HAP-1 (cell line): Measurements from ENCODE around the gene STAU1.
"Not testable (repeated sequence)": the region's sequence is repeated elsewhere in the genome, so short reads cannot be mapped to it uniquely, and the experiment has no call there.

Source experiments
- DNase-seq, 2 experiments: peaks; one replicate each; pipeline ENCODE4 v3.0.0-alpha.2; 2016 to 2020; ENCODE audit warnings: low spot score in 2 of 2
- H3K27me3 ChIP-seq: fragments of 250-450 bp; sonication (Bioruptor Pico); 2 replicates; pipeline ENCODE4 v1.5.1; 2020; ENCODE audit warnings: low read depth, mild to moderate bottlenecking, moderate library complexity
- H3K36me3 ChIP-seq: fragments of 250-450 bp; sonication (Bioruptor Pico); replicated peaks from 2 replicates; pipeline ENCODE4 v1.5.1; 2020; ENCODE audit warnings: mild to moderate bottlenecking
- H3K4me1 ChIP-seq: fragments of 250-450 bp; sonication (Bioruptor Pico); 2 replicates; pipeline ENCODE4 v1.5.1; 2020; ENCODE audit warnings: mild to moderate bottlenecking
- H3K4me3 ChIP-seq: fragments of 250-450 bp; sonication (Bioruptor Pico); 2 replicates; pipeline ENCODE4 v1.5.1; 2020; ENCODE audit warnings: mild to moderate bottlenecking, moderate library complexity
- H3K9me3 ChIP-seq: fragments of 250-450 bp; sonication (Bioruptor Pico); 2 replicates; pipeline ENCODE4 v1.5.1; 2020; ENCODE audit warnings: mild to moderate bottlenecking, moderate library complexity
- in situ Hi-C: fragments of 300-500 bp; cut with MboI; formaldehyde crosslinking; loops from 3 replicates; pipeline ENCODE4 v1.14.3; 2020; ENCODE audit warnings: low sequenced_read_pairs, inconsistent platforms, mixed read lengths

The STAU1 gene

DNA sequence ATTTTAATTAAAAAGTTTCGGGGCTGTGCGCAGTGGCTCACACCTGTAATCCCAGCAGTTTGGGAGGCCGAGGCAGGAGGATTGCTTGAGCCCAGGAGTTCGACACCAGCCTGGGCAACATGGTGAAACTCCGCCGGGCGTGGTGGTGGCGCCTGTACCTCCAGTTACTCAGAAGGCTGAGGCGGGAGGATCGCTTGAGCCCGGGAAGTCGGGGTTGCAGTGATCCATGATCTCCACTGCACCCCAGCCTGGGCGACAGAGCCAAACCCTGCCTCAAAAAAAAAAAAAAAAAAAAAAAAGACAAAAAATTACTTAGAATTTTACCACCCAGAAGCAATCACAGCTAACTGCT, 30.6 kb upstream of the STAU1 start:
- DNase-seq, H3K4me1 ChIP-seq, H3K9me3 ChIP-seq, H3K27me3 ChIP-seq: not testable (repeated sequence)
- Histone ChIP-seq H3K4me3 (peak overlapping the region; percentile 81; the same call in 1 of the 2 replicates), H3K36me3 (peaks cover 25% of the 10 kb centered on the region)
- in situ Hi-C loops: loop anchor here (5.0 kb wide), 1 partner anchor 86 kb away; no protein-coding TSS in a partner anchor

DNA sequence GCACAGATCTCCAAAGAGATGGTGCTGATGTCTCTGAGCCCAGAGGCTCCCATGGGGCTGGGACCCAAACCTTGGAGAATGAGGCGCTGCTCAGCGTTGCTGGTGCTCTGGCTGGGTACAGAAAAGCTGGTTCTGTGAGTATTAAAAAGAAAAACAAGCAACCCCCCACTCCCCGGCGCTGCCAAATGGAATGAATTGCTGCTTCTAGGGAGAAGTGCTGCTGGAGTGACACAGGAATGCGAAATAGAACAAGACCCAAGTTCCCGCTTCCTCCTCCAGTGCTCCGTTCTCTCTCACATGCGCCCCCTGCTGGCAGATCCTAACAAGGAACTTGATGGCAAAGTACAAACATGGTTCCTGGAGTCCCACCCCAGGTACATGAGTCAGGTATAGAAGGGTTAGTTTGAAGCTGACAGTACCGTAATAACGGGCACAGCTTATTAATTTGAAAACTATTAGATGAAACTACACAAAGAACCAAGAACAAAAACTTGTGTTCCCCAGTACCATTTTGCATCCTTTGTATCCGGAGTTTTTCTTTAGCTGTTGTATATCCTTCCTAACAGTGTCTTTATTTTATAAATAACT, 29.0 kb upstream of the STAU1 start:
- peaks cover 8% of the 10 kb centered on the region for H3K4me1 ChIP-seq
- no peaks in the 10 kb centered on the region for H3K9me3 ChIP-seq
- H3K27me3 ChIP-seq: no peaks in the 10 kb centered on the region
- H3K36me3 ChIP-seq: peaks cover 10% of the 10 kb centered on the region
- H3K4me3 ChIP-seq: no peak overlapping the region
- in situ Hi-C loops: loop anchor here (5.0 kb wide), 1 partner anchor 85 kb away; no protein-coding TSS in a partner anchor
- DNase-seq: peak; percentile 85 to 98

DNA sequence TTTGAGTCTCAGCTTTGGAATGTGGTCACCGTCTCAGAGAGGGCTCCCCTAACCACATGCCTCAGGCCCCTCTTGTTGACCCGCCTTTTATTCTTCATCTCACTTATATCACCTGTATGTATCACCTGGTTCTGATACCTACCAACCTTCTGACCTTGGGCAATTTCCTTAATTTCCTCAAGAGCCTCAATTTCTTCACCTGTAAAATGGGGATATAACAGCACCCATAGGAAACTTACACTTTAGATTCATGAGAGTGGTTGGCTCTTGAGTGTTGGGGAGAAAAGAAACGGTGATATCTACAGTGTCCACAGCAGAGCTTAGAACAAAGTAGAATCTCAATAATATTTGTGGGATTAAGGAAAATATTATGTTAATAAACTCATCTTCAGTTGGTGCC, 27.1 kb upstream of the STAU1 start:
- DNase-seq: no peak
- H3K9me3 ChIP-seq: peaks cover 6% of the 10 kb centered on the region
- no peak overlapping the region for H3K4me3 ChIP-seq
- in situ Hi-C loops: loop anchor here (5.0 kb wide), 1 partner anchor 83 kb away; no protein-coding TSS in a partner anchor
- peaks cover 8% of the 10 kb centered on the region for H3K4me1 ChIP-seq
- no peaks in the 10 kb centered on the region for H3K27me3 ChIP-seq
- H3K36me3 ChIP-seq: no peaks in the 10 kb centered on the region

DNA sequence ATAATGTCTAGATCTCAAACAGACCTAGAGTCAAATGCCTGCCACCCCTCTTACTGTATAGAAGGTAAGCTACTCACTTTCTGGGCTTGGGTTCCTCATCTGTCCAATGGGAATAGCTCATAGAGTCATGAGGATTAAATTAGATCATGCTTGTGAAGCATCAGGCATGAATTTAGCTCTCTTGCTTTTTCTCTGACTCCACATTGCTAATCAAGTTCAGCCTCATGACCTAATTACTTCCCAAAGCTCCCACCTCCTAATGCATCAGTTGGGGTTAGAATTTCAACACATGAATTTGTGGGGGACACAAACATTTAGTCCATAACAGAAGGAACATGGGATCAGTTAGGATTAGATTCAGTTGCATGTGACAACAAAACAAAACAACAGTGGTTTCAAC, 26.4 kb upstream of the STAU1 start:
- H3K36me3 ChIP-seq: no peaks in the 10 kb centered on the region
- peaks cover 10% of the 10 kb centered on the region for H3K9me3 ChIP-seq
- in situ Hi-C loops: no loop called here
- H3K4me1 ChIP-seq: peaks cover 8% of the 10 kb centered on the region
- DNase-seq: no peak
- no peak overlapping the region for H3K4me3 ChIP-seq
- no peaks in the 10 kb centered on the region for H3K27me3 ChIP-seq

DNA sequence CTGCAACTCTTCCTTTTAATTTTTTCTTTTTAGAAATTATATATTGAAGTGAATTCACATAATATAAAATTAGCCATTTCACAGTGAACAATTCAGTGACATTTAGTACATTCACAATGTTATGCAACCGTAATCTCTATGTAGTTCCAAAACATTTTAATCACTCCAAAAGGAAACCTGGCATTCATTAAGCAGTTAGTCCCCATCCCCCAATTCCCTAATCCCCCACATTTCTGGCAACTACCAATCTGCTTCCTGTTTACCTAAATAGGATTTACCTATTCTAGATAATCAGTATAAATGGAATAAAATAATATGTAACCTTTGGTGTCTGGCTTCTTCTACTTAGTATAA, 22.6 kb upstream of the STAU1 start:
- Histone ChIP-seq H3K27me3 (no peaks in the 10 kb centered on the region), H3K4me3 (no peak overlapping the region), H3K36me3 (no peaks in the 10 kb centered on the region), H3K4me1 (no peaks in the 10 kb centered on the region), H3K9me3 (peaks cover 10% of the 10 kb centered on the region)
- in situ Hi-C loops: no loop called here
- no peak for DNase-seq

DNA sequence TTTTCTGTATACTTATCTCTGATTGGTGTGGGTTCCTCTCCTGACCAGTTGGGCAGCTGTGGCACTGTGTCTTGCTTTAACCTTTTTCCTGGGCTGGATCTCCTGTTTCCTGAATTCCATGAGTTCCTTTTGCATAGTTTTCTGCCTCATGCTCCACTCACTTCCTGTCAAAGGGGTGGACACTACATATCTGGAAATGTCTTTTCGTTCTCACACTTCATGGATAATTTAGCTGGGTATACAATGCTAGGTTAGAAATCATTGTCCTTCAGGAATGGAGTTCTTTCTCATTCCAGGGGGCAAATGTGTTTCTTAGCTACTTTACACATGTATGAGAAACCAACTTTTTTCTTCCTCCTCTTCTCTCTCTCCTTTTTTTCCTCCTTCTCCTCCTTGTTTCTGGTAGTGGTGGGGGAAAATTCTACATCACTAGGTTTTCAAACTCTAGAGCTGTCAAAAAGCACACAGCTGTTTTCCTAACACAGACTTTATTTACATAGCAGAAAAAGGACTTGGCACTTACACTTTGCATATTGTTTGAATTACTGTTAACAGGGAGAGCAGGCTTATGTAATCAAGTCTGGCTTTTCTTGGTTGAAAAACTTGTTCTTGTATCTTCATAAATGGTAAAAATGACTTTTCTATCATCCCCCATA, 22.1 kb upstream of the STAU1 start:
- Histone ChIP-seq H3K4me3 (no peak overlapping the region), H3K27me3 (no peaks in the 10 kb centered on the region), H3K9me3 (peaks cover 10% of the 10 kb centered on the region), H3K36me3 (no peaks in the 10 kb centered on the region), H3K4me1 (no peaks in the 10 kb centered on the region)
- DNase-seq: no peak
- in situ Hi-C loops: no loop called here

DNA sequence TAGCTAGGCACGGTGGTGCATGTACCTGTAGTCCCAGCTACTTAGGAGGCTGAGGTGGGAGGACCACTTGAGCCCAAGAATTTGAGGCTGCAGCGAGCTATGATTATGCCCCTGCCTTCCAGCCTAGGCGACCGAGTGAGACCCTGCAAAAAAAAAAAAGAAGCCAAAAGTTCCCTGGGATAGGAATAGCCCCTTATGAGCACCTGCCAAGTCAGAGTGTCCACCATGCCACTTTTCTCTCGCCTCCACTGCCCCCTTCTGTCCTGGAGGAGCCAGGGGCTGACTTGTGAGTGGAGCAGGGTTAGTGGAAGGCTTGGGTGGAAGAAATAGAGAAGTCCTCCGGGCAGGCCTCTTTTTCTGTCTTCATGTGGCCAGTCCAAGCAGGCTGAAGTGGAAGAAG, 18.9 kb upstream of the STAU1 start:
- DNase-seq: peak in 1 of 2 experiments; percentile 60

DNA sequence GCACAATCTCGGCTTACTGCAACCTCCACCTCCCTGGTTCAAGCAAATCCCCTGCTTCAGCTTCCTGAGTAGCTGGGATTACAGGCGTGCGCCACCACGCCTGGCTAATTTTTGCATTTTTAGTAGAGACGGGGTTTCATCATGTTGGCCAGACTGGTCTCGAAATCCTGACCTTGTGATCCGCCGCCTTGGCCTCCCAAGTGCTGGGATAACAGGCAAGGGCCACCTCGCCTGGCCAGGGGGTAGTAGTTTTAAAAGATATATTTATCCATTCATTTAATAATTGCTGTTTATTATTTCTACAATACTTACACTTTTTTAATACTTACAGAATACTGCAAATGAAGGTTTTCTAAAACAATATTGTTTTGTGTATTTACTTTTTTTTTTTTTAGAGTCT, 15.6 kb upstream of the STAU1 start:
- Histone ChIP-seq H3K4me3 (no peak overlapping the region), H3K4me1 (no peaks in the 10 kb centered on the region), H3K9me3 (no peaks in the 10 kb centered on the region), H3K27me3 (no peaks in the 10 kb centered on the region), H3K36me3 (no peaks in the 10 kb centered on the region)
- DNase-seq: no peak
- in situ Hi-C loops: no loop called here

More for the DNA sequence above, 18.9 kb upstream of the STAU1 start:
- in situ Hi-C loops: no loop called here
- no peak overlapping the region for H3K4me3 ChIP-seq
- H3K4me1 ChIP-seq: no peaks in the 10 kb centered on the region
- H3K36me3 ChIP-seq: no peaks in the 10 kb centered on the region
- peaks cover 10% of the 10 kb centered on the region for H3K9me3 ChIP-seq
- H3K27me3 ChIP-seq: no peaks in the 10 kb centered on the region

DNA sequence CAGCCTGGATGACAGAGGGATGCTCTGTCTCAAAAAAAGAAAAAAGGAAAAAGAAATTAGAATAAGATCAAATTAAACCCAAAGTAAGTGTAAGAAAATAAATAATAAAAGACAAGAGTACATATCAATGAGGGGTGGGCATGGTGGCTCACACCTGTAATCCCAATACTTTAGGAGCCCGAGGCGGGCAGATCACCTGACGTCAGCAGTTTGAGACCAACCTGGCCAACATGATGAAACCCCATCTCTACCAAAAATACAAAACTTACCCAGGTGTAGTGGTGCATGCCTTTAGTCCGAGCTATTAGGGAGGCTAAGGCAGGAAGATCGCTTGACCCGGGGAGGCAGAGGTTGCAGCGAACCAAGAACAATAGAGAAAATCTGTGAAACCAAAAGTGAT, 14.9 kb upstream of the STAU1 start:
- DNase-seq: no peak
- Histone ChIP-seq H3K4me3 (no peak overlapping the region), H3K27me3 (no peaks in the 10 kb centered on the region), H3K9me3 (no peaks in the 10 kb centered on the region), H3K36me3 (no peaks in the 10 kb centered on the region), H3K4me1 (no peaks in the 10 kb centered on the region)
- in situ Hi-C loops: no loop called here

DNA sequence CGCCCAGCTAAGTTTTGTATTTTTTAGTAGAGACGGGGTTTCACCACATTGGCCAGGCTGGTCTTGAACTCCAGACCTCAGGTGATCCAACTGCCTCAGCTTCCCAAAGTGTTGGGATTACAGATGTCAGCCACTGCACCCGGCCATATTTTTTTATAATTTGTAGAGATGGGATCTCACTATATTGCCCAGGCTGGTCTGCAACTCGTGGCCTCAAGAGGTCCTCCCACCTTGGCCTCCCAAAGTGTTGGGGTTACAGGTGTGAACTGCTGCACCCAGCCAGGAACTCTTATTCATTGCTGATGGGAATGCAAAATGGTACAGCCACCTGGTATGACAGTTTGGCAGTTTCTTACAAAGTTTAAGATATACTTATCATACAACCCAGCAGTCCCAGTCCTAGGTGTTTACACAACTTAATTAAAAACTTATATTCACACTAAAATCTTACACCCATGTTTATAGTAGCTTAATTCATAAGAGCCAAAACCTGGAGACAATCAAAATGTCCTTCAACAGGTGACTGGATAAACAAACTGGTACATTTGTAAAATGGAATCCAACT, 11.7 kb upstream of the STAU1 start:
- DNase-seq: no peak
- H3K9me3 ChIP-seq: no peaks in the 10 kb centered on the region
- no peaks in the 10 kb centered on the region for H3K27me3 ChIP-seq
- H3K4me3 ChIP-seq: no peak overlapping the region
- H3K4me1 ChIP-seq: no peaks in the 10 kb centered on the region
- in situ Hi-C loops: no loop called here
- no peaks in the 10 kb centered on the region for H3K36me3 ChIP-seq

DNA sequence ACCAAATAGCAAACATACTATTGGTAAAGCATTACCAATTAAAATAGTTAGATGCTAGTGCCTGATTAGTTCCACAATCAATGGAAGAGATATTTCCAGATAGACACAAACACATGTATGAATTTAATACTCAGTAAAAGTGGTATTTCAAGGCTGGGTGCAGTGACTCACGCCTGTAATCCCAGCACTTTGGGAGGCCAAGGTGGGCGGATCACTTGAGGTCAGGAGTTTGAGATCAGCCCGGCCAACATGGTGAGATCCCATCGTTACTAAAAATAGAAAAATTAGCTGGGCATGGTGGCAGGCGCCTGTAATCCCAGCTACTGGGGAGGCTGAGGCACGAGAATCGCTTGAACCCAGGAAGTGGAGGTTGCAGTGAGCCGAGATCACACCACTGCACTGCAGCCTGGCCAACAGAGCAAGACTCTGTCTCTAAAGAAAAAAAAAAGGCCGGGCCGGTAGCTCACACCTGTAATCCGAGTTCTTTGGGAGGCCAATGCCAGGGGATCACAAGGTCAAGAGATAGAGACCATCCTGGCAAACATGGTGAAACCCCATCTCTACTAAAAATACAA, 4.9 kb upstream of the STAU1 start:
- DNase-seq, H3K4me3 ChIP-seq, in situ Hi-C loops, H3K27me3 ChIP-seq, H3K9me3 ChIP-seq, H3K36me3 ChIP-seq, H3K4me1 ChIP-seq: not testable (repeated sequence)

DNA sequence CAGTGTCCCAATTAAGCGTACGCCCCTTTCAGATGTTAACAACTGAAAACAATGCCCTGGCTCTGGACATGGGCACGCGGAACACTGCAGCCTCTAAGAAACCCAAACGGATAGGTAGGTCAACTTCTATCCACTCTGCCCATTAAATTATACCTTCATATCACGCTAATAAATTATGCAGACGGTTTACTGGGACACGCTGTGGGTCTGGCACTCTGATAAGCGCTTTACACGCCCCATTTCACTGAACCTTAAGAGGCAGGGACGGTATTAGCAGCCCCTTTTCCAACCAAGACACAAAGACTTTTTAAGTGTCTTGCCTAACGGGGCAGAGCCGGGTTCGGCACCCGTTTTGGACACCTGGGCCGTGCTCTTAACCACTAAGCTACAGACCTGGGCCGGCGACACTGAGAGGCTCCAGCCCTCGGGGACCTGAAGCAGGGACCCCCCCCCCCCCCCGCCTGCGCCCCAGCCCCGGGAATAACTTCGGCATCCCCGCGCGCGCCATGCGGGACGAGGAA, 744 bp downstream of the STAU1 start:
- Histone ChIP-seq H3K9me3 (no peaks in the 10 kb centered on the region), H3K4me1 (peaks cover 32% of the 10 kb centered on the region), H3K4me3 (peak overlapping the region; percentile 72), H3K36me3 (peaks cover 8% of the 10 kb centered on the region; the same call in 1 of the 2 replicates), H3K27me3 (no peaks in the 10 kb centered on the region)
- DNase-seq: peak in 1 of 2 experiments; percentile 72
- in situ Hi-C loops: no loop called here

DNA sequence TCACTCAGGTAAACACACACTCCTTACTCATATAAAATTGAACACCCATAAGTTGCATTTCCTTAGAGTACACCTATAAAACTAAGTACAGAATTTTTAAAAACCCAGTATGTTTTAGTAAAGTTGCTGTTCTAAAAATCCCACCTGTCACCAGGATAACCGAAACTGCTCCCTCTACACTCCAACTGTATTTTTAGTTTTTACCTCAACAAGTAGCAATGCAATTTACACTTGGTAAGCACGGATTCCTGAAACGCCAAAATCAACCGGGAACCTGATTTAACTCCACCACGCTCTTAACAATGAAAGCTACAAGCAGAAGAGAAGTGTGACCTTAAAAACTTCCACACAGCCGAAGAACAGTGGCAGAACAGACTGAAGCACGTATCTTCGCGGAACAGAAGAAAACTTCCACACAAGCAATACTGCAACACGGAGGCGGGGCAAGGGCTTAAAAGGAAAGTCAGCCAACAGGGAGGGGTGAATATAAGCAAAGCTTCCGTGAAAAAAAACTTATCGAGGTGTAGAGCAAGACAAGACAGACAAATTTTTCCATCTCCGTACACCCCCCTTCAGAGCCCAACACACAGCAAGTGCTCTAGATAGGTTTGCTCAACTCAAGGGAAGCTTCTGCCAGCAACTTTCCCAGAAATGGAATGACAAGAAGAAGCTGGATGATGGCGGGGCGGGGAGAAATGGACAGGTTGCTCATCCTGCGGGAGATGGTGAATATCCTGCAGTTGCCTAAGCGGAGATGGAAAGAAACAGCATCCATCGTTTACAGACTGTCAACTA, 1.4 kb downstream of the STAU1 start:
- Histone ChIP-seq H3K36me3 (peaks cover 8% of the 10 kb centered on the region; the same call in 1 of the 2 replicates), H3K9me3 (no peaks in the 10 kb centered on the region), H3K4me3 (peak overlapping the region; percentile 72), H3K27me3 (no peaks in the 10 kb centered on the region), H3K4me1 (peaks cover 37% of the 10 kb centered on the region)
- DNase-seq: peak; percentile 38 to 62
- in situ Hi-C loops: no loop called here
